Fibroblast of lung (primary cell): ENCODE data around the gene MAPK6. TPM values are rescaled to one million over a fixed set of nuclear protein-coding genes. Genes with fewer than 3 reads are reported as not detected.

ENCODE experiments used
- DNase-seq, 2 donors: peaks; one replicate each; pipeline versions ENCODE4 v3.0.0 to v3.0.0-alpha.2; 2010; ENCODE audit warnings: low read depth in 2 of 2
- H2AFZ ChIP-seq: 2 replicates; pipeline ENCODE4 v1.5.1; 2012; ENCODE audit warnings: low read length, control low read depth, inconsistent platforms
- H3K27ac ChIP-seq: 2 replicates; pipeline ENCODE4 v1.5.1; 2011; ENCODE audit warnings: low read length, control low read depth; ENCODE audit not compliant: insufficient read depth
- H3K27me3 ChIP-seq: 2 replicates; pipeline ENCODE4 v1.5.1; 2011; ENCODE audit warnings: mild to moderate bottlenecking, low read length; ENCODE audit not compliant: control insufficient read depth, insufficient read depth
- H3K36me3 ChIP-seq: 2 replicates; pipeline ENCODE4 v1.5.1; 2011; ENCODE audit warnings: low read length; ENCODE audit not compliant: control insufficient read depth, insufficient read depth
- H3K4me1 ChIP-seq: 2 replicates; pipeline ENCODE4 v1.5.1; 2011; ENCODE audit warnings: low read length; ENCODE audit not compliant: control insufficient read depth, insufficient read depth; ENCODE audit errors: extremely low read depth
- H3K4me2 ChIP-seq: 2 replicates; pipeline ENCODE4 v1.5.1; 2011; ENCODE audit warnings: low read length, control low read depth; ENCODE audit not compliant: insufficient read depth; ENCODE audit errors: extremely low read depth
- H3K4me3 ChIP-seq, 4 experiments: fragments of 200-600 bp in 1 of 4; sonication (generic) in 1 of 4; replicated peaks in 1 of 4; 2 replicates each; pipeline ENCODE4 v1.5.1; 2011 to 2016; ENCODE audit warnings: low read length in 4 of 4, low read depth in 3 of 4, mild to moderate bottlenecking in 3 of 4, control low read depth in 2 of 4, inconsistent platforms in 1 of 4, mixed read lengths in 1 of 4; ENCODE audit not compliant: insufficient read depth in 1 of 4; ENCODE audit errors: control extremely low read depth in 1 of 4
- H3K79me2 ChIP-seq: 2 replicates; pipeline ENCODE4 v1.5.1; 2012; ENCODE audit warnings: mild to moderate bottlenecking, low read length, inconsistent platforms; ENCODE audit not compliant: control insufficient read depth, insufficient read depth
- H3K9ac ChIP-seq: 2 replicates; pipeline ENCODE4 v1.5.1; 2011; ENCODE audit warnings: mild to moderate bottlenecking, low read length, control low read depth; ENCODE audit not compliant: insufficient read depth
- H3K9me3 ChIP-seq: 2 replicates; pipeline ENCODE4 v1.5.1; 2012; ENCODE audit warnings: low read depth, low read length; ENCODE audit not compliant: control insufficient read depth, insufficient read depth
- H4K20me1 ChIP-seq: 2 replicates; pipeline ENCODE4 v1.5.1; 2011; ENCODE audit warnings: low read length; ENCODE audit not compliant: control insufficient read depth, insufficient read depth; ENCODE audit errors: extremely low read depth
- CTCF ChIP-seq, 2 donors: IDR thresholded peaks in 1 of 2; conservative IDR thresholded peaks in 1 of 2; 1 replicate in 1 of 2; 2 replicates in 1 of 2; pipeline ENCODE4 v1.5.1; 2011 to 2012; ENCODE audit warnings: low read length in 2 of 2, control low read depth in 1 of 2, inconsistent platforms in 1 of 2, low read depth in 1 of 2, mild to moderate bottlenecking in 1 of 2
- EZH2 ChIP-seq: IDR thresholded peaks from 2 replicates; pipeline ENCODE4 v1.5.1; 2012; ENCODE audit warnings: low read length, control low read depth, mild to moderate bottlenecking; ENCODE audit errors: missing control alignments
- polyA plus RNA-seq, 2 donors: library from polyadenylated mRNA; depleted of rRNA in 1 of 2; stranded (reverse) in 1 of 2; unstranded in 1 of 2; fragments of >200 nt; gene quantifications; 2 replicates each; pipeline ENCODE4 v1.2.1, GENCODE V29; 2011 to 2012; ENCODE audit warnings: missing spikeins in 1 of 2
- total RNA-seq: library from RNA; depleted of rRNA; stranded (reverse); fragments of >200 nt; gene quantifications from 2 replicates; pipeline ENCODE4 v1.2.1, GENCODE V29; 2014

Gene MAPK6
- total and polyA plus RNA-seq, 2 donors (not counting 1 experiment from before 2014, with no cell fraction given): 45.5 to 62.1 TPM

- Histone ChIP-seq H3K9ac (no peak overlapping the region), H3K9me3 (no peaks in the 10 kb centered on the region), H4K20me1 (no peaks in the 10 kb centered on the region), H3K4me1 (peaks cover 11% of the 10 kb centered on the region), H3K79me2 (no peaks in the 10 kb centered on the region), H2AFZ (peak overlapping the region; percentile 30), H3K36me3 (no peaks in the 10 kb centered on the region), H3K27me3 (no peaks in the 10 kb centered on the region), H3K4me2 (peak overlapping the region; percentile 53), H3K4me3 (no peak overlapping the region), H3K27ac (peak overlapping the region; percentile 15)
- peak; percentile 75 for DNase-seq
- TF ChIP-seq CTCF (conservative IDR thresholded peaks at IDR 0.05 in 1 of 2, IDR thresholded peaks at IDR 0.05 in 1 of 2; ENCODE audit: low read depth in 1 of 2, low read length in 2 of 2): peak; percentile 15 to 24
- TF ChIP-seq EZH2: no peak
These were observed 58.1 kb downstream of the MAPK6 start for GRCh38 chr15:52076889-52077781.

- H3K9ac ChIP-seq: no peak overlapping the region
- H3K27ac ChIP-seq: no peak overlapping the region
These were observed 59.3 kb downstream of the MAPK6 start for GRCh38 chr15:52078197-52078875.

More at GRCh38 chr15:52078197-52078875, 59.3 kb downstream of the MAPK6 start:
- H4K20me1 ChIP-seq: no peaks in the 10 kb centered on the region
- H3K4me1 ChIP-seq: peaks cover 11% of the 10 kb centered on the region
- no peaks in the 10 kb centered on the region for H3K79me2 ChIP-seq
- no peak for TF ChIP-seq EZH2
- no peak for TF ChIP-seq CTCF (conservative IDR thresholded peaks at IDR 0.05 in 1 of 2, IDR thresholded peaks at IDR 0.05 in 1 of 2; ENCODE audit: low read depth in 1 of 2, low read length in 2 of 2)
- DNase-seq: no peak
- no peaks in the 10 kb centered on the region for H3K9me3 ChIP-seq
- H3K36me3 ChIP-seq: no peaks in the 10 kb centered on the region
- H3K27me3 ChIP-seq: no peaks in the 10 kb centered on the region
- H2AFZ ChIP-seq: no peak overlapping the region
- H3K4me2 ChIP-seq: no peak overlapping the region
- H3K4me3 ChIP-seq: no peak overlapping the region
